Neural progenitor cell (in vitro differentiated cells): ENCODE results near the gene HBG2.

Experiments used
- EZH2 ChIP-seq: fragments of 200-600 bp; sonication (generic); IDR thresholded peaks from 2 replicates; pipeline ENCODE4 v1.6.1; 2017; ENCODE audit warnings: antibody characterized with exemption, mild to moderate bottlenecking, moderate library complexity
- EZH2phosphoT487 ChIP-seq: fragments of 200-600 bp; sonication (generic); IDR thresholded peaks from 2 replicates; pipeline ENCODE4 v1.6.1; 2017; ENCODE audit warnings: antibody characterized with exemption
- TF ChIP-seq, protein P1 (sequence below): fragments of 200-600 bp; sonication (generic); IDR thresholded peaks from 2 replicates; pipeline ENCODE4 v1.5.1; 2017; ENCODE audit warnings: antibody characterized with exemption, mild to moderate bottlenecking

DNA sequence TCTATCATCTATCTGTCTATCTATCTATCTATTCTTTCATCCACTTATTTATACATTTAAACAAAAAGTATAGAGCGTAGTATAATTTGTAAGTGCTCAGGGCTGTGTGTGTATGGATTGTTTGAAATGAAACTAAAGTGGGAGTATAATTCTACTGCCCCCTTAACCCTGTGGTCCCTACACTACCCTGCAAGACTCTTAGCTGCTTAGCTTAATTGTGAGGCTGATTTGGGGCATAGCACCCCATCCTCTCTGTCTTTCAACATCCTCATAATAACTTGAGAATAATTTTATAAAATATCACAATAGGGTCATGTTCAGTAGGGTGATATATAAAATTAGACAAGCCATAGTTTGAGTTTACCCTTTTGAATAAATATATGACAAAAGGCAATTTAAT is 35.5 kb upstream of the HBG2 start:
- TF ChIP-seq, protein P1, sequence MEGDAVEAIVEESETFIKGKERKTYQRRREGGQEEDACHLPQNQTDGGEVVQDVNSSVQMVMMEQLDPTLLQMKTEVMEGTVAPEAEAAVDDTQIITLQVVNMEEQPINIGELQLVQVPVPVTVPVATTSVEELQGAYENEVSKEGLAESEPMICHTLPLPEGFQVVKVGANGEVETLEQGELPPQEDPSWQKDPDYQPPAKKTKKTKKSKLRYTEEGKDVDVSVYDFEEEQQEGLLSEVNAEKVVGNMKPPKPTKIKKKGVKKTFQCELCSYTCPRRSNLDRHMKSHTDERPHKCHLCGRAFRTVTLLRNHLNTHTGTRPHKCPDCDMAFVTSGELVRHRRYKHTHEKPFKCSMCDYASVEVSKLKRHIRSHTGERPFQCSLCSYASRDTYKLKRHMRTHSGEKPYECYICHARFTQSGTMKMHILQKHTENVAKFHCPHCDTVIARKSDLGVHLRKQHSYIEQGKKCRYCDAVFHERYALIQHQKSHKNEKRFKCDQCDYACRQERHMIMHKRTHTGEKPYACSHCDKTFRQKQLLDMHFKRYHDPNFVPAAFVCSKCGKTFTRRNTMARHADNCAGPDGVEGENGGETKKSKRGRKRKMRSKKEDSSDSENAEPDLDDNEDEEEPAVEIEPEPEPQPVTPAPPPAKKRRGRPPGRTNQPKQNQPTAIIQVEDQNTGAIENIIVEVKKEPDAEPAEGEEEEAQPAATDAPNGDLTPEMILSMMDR = no peak
- TF ChIP-seq EZH2phosphoT487 (no peak), EZH2 (no peak)
